HCT116 (cell line): ENCODE results near the gene GGT5. TPM values are rescaled to one million over a fixed set of nuclear protein-coding genes. Genes with fewer than 3 reads are reported as not detected.

Experiments
- ATF3 ChIP-seq: IDR thresholded peaks from 2 replicates; pipeline ENCODE4 v1.6.1; 2012
- CTCF ChIP-seq, 3 experiments: fragments of 200-600 bp in 1 of 3; sonication (generic) in 1 of 3; IDR thresholded peaks in 2 of 3; conservative IDR thresholded peaks in 1 of 3; 2 replicates each; pipeline ENCODE4 v1.5.1; 2012 to 2017; ENCODE audit warnings: low read depth in 2 of 3, low read length in 2 of 3, antibody characterized with exemption in 1 of 3, borderline replicate concordance in 1 of 3, control low read depth in 1 of 3, mild to moderate bottlenecking in 1 of 3, mixed read lengths in 1 of 3, mixed run types in 1 of 3, moderate library complexity in 1 of 3; ENCODE audit not compliant: insufficient read depth in 1 of 3
- ELF1 ChIP-seq: IDR thresholded peaks from 2 replicates; pipeline ENCODE4 v1.6.1; 2012; ENCODE audit warnings: low read depth, borderline replicate concordance
- EZH2 ChIP-seq: fragments of 200-600 bp; sonication (generic); IDR thresholded peaks from 2 replicates; pipeline ENCODE4 v1.6.1; 2017; ENCODE audit warnings: antibody characterized with exemption, mixed run types
- JUND ChIP-seq: IDR thresholded peaks from 2 replicates; pipeline ENCODE4 v1.6.1; 2012
- MAX ChIP-seq: IDR thresholded peaks from 2 replicates; pipeline ENCODE4 v1.6.1; 2012
- POLR2A ChIP-seq: IDR thresholded peaks from 2 replicates; pipeline ENCODE4 v1.7.0; 2011; ENCODE audit warnings: borderline replicate concordance; ENCODE audit not compliant: insufficient read depth, insufficient read length; ENCODE audit errors: extremely low read depth
- POLR2AphosphoS5 ChIP-seq: IDR thresholded peaks from 2 replicates; pipeline ENCODE4 v1.6.1; 2011; ENCODE audit warnings: mild to moderate bottlenecking, low read depth, low read length, moderate library complexity
- SP1 ChIP-seq: IDR thresholded peaks from 2 replicates; pipeline ENCODE4 v1.6.1; 2012; ENCODE audit warnings: low read depth
- TCF7L2 ChIP-seq: IDR thresholded peaks from 2 replicates; pipeline ENCODE4 v1.7.0; 2011; ENCODE audit warnings: borderline replicate concordance, inconsistent platforms; ENCODE audit not compliant: insufficient read depth, insufficient read length; ENCODE audit errors: extremely low read depth
- ZBTB33 ChIP-seq: IDR thresholded peaks from 2 replicates; pipeline ENCODE4 v1.6.1; 2011; ENCODE audit warnings: mild to moderate bottlenecking, low read length, moderate library complexity; ENCODE audit not compliant: insufficient replicate concordance; ENCODE audit errors: extremely low read depth
- ZFX ChIP-seq: fragments of 450-650 bp; IDR thresholded peaks from 2 replicates; pipeline ENCODE4 v1.6.1; 2017
- total RNA-seq: library from RNA; stranded (reverse); gene quantifications from one replicate; pipeline ENCODE4 v1.2.1, GENCODE V29; 2021; ENCODE audit not compliant: unreplicated experiment

GGT5 gene
- total RNA-seq, 1 experiment from 2014 or later: 0.57 TPM

GRCh38 chr22:24201681-24202614 lies 42.9 kb downstream of the GGT5 start (continued):
- TF ChIP-seq ZBTB33: no peak
- TF ChIP-seq SP1: no peak; the same call in 1 of the 2 replicates
- TF ChIP-seq MAX: peak; percentile 40; the same call in 1 of the 2 replicates
- TF ChIP-seq POLR2A: no peak
- no peak for TF ChIP-seq CTCF (IDR thresholded peaks at IDR 0.05 in 2 of 3, conservative IDR thresholded peaks at IDR 0.05 in 1 of 3; ENCODE audit: borderline replicate concordance in 1 of 3, insufficient read depth in 1 of 3, low read depth in 2 of 3, low read length in 2 of 3)
- TF ChIP-seq ZFX: no peak
- TF ChIP-seq EZH2: no peak
- no peak for TF ChIP-seq POLR2AphosphoS5
- no peak for TF ChIP-seq TCF7L2
- no peak for TF ChIP-seq ELF1
- TF ChIP-seq ATF3: no peak; the same call in 1 of the 2 replicates
- TF ChIP-seq JUND: peak; percentile 76
